ENCODE data around the gene CLDN6. TPM values are rescaled to one million over a fixed set of nuclear protein-coding genes. Genes with fewer than 3 reads are reported as not detected.
"Not testable (repeated sequence)": the region's sequence is repeated elsewhere in the genome, so short reads cannot be mapped to it uniquely, and the experiment has no call there.

Gene CLDN6
- total RNA-seq, 1 donor, result not detected

DNA sequence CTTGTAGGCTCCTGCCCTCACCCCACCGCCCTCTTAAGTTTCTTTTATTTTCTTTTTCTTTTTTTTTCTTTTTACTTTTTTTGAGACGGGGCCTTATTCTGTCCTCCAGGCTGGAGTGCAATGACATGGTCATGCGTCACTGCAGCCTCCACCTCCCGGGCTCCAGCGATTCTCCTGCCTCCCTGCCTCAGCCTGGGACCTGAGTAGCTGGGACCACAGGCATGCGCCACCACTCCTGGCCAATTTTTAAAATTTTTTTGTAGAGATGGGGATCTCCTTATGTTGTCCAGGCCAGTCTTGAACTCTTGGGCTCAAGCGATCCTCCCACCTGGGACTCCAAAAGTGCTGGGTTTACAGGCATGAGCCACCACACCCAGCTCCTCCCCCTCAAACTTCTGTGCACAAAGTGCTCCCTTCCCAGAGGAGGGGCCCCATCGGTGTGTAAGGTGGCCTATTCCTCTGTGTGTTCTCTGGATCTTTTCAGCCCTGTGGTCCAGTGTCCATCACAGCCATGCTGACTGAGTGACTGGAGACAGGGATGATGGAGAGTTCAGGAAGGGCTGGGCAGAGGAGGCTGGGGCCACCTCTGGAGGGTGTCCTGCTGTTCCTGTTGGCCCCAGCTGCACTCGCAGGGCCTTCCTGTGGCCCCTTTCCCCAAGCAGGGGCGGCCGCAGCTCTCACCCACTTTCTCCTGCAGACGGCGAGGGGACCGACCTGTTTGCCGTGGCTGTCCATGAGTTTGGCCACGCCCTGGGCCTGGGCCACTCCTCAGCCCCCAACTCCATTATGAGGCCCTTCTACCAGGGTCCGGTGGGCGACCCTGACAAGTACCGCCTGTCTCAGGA is 38.6 kb upstream of the CLDN6 start:
- H3K4me3 ChIP-seq (ENCODE audit: low read depth, low read length), result no peak overlapping the region
- TF ChIP-seq, protein P1, sequence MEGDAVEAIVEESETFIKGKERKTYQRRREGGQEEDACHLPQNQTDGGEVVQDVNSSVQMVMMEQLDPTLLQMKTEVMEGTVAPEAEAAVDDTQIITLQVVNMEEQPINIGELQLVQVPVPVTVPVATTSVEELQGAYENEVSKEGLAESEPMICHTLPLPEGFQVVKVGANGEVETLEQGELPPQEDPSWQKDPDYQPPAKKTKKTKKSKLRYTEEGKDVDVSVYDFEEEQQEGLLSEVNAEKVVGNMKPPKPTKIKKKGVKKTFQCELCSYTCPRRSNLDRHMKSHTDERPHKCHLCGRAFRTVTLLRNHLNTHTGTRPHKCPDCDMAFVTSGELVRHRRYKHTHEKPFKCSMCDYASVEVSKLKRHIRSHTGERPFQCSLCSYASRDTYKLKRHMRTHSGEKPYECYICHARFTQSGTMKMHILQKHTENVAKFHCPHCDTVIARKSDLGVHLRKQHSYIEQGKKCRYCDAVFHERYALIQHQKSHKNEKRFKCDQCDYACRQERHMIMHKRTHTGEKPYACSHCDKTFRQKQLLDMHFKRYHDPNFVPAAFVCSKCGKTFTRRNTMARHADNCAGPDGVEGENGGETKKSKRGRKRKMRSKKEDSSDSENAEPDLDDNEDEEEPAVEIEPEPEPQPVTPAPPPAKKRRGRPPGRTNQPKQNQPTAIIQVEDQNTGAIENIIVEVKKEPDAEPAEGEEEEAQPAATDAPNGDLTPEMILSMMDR (IDR thresholded peaks at IDR 0.05; ENCODE audit: insufficient read depth, low read depth, low read length), result no peak
- no peak for DNase-seq (ENCODE audit: low read depth)

DNA sequence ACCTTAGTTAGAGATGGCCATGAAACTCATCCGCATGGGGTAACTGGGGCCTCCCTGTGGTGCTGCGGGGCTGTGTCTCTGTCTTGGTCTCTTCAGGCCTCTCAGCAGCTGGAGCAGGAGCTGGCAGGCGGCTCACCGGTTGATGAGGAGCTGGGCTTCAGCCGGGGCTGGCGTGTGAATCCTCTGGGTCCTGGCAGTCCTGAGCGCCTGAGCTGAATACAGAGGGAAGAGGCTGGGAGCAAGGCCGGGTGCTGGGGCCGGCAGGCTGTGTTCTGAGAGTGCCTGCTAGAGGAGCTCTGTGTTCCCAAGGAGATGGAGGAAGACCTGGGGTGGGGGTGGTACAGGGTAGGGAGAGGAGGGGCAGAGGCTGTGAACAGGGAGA is 37.7 kb upstream of the CLDN6 start:
- H3K4me3 ChIP-seq (ENCODE audit: low read depth, low read length); DNase-seq (ENCODE audit: low read depth): not testable (repeated sequence)

DNA sequence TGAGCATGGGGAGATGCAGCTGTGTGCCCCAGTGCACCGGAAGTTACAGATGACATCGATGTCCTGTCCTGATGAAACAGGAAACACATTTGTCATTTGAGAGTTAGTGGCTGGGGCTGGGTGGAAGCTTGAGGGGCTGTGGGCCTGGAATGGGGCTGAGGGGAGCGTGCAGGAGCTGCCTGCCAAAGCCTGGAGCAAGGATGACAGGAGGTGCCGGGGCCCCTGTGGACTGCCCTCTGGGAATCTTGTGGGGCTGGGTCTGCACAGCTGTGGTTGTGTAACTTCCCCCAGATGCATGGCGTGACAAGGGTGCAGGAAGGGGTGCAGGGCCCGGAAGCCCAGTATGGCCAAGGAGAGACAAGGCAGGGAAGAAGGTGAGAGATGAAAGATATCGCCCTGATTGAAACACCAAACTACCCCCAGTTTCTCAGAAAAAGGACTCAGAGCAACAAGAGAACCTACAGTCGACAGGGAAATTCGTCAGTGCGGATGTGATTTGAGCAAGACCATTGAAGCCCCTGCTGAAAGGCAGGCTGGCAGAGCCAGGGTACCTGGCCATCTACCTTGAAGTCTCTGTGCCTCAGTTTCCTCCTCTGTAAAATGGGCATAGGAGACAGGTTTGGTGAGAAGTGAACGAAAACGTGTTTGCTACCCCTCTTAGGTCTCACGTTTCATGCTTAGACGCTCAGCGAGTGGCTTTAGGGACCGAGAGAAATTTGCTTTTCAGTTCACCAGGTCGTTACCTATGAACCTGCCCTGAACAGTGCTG is 37.2 kb upstream of the CLDN6 start:
- TF ChIP-seq, protein P1 (IDR thresholded peaks at IDR 0.05; ENCODE audit: insufficient read depth, low read depth, low read length), result no peak
- H3K4me3 ChIP-seq (ENCODE audit: low read depth, low read length), result no peak overlapping the region

DNA sequence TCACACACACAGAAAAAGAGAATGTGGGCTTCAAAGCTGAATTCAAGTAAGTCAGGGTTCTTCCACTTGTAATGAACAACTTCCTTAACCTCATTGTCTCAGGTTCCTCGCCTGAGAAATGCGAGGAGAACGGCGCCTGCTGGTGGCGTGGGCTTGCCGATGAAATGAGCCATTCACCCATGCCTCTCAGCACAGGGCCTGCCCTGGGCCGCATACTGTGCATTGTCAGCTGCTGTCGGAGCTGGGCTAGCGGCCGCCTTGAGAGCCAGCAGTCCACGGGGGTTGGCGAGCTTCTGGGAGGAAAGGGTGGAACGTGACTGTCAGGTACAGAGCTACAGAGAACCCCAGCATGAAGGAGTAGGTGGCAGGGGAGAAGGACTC is 35.3 kb upstream of the CLDN6 start:
- not testable (repeated sequence) for DNase-seq (ENCODE audit: low read depth); H3K4me3 ChIP-seq (ENCODE audit: low read depth, low read length)

More for the DNA sequence above, 37.2 kb upstream of the CLDN6 start:
- no peak for DNase-seq (ENCODE audit: low read depth)

DNA sequence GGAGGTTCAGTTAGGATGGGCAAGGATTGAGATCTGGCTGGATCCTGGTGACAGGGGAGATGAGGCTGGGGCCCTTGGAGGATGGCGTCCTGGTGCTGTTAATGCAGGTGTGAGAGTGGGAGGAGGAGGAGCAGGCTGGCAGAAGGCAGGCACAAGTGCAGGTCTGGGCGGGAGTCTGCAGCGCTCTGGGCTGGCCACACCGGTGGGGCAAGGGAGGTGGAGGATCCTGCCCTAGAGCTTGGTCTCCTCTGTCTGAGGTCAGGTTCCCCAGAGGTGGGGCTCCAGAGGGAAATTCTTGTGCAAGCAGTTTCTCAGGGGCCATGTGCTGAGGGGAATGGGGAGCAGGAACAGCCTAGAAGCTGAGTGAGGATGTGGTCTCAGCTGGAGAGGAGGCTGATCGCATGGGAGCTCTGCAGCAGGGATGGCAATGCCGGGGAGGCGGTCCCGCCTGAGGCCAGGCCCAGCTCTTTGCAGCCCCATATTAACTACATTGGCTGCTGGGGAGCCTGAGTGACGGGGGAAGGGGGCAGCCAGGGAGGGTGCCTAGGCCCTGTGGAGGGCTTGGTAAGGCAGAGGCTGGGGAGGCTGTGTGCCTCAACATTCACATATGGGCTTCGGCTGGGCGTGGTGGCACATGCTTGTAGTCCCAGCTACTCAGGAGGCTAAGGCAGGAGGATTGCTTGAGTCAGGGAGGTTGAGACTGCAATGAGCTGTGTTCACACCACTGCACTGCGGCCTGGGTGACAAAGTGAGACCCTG is 34.8 kb upstream of the CLDN6 start:
- DNase-seq (ENCODE audit: low read depth); H3K4me3 ChIP-seq (ENCODE audit: low read depth, low read length): not testable (repeated sequence)

DNA sequence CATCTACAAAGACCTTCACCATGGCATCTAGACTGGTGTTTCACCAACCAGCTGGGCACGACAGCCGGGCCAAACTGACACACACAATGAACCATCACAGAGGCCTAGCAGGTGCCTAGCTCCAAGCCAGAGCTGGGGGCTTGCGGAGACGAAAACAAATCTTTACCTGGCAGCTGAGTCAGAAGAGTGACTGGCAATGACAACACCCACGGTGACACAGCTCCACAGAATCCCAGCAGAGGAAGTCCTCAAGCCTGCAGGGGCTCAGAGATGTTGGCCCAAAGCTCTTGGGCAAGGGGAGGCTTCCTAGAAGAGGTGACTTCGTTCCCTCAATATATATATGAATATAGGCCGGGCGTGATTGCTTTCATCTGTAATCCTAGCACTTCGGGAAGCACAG is 33.5 kb upstream of the CLDN6 start:
- DNase-seq (ENCODE audit: low read depth), result no peak
- TF ChIP-seq, protein P1 (IDR thresholded peaks at IDR 0.05; ENCODE audit: insufficient read depth, low read depth, low read length), result no peak

DNA sequence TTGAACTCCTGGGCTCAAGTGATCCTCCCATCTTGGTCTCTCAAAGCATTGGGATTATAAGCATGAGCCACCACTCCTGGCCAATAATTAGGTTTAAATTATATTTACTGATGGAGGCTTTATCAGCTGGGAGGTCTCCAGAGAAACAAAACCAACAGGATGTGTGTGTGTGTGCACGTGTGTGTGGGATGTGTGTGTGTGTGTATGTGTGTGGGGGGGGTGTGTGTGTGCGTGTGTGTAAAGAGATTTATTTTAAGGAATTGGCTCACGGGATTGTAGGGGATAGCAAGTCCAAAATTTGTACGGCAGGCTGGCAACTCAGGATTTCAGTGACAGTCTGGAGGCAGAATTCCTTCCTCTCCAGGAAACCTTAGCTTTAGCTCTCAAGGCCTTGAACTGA is 33.0 kb upstream of the CLDN6 start:
- TF ChIP-seq, protein P1 (IDR thresholded peaks at IDR 0.05; ENCODE audit: insufficient read depth, low read depth, low read length), result no peak
- no peak overlapping the region for H3K4me3 ChIP-seq (ENCODE audit: low read depth, low read length)
- DNase-seq (ENCODE audit: low read depth), result no peak

More for the DNA sequence above, 33.5 kb upstream of the CLDN6 start:
- no peak overlapping the region for H3K4me3 ChIP-seq (ENCODE audit: low read depth, low read length)

DNA sequence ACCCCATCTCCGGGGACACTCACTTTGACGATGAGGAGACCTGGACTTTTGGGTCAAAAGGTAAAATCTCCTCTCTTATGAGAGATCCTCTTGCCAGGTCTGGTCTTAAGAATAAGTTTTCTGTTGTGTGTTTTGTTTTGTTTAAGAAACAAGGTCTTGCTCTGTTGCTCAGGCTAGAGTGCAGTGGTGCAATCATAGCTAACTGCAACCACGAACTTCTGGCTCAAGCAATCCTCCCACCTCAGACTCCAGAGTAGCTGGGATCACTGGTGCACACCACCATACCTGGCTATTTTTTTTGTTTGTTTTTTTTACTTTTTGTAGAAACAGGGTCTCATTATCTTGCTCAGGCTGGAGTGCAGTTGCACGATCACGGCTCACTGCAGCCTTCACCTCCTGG is 32.5 kb upstream of the CLDN6 start:
- no peak overlapping the region for H3K4me3 ChIP-seq (ENCODE audit: low read depth, low read length)
- no peak for DNase-seq (ENCODE audit: low read depth)
- TF ChIP-seq, protein P1 (IDR thresholded peaks at IDR 0.05; ENCODE audit: insufficient read depth, low read depth, low read length), result no peak

Measured in fibroblast of villous mesenchyme (primary cell).